H1 (cell line): ENCODE data around the gene PAK2. TPM values are rescaled to one million over a fixed set of nuclear protein-coding genes. Genes with fewer than 3 reads are reported as not detected.

ENCODE experiments used
- CHD7 ChIP-seq: fragments of 300-600 bp; sonication (generic); IDR thresholded peaks from 2 replicates; pipeline ENCODE4 v1.7.1; 2012; ENCODE audit warnings: low read length, moderate library complexity, mild to moderate bottlenecking, inconsistent platforms; ENCODE audit not compliant: insufficient replicate concordance
- RBBP5 ChIP-seq: IDR thresholded peaks from 2 replicates; pipeline ENCODE4 v1.7.1; 2012; ENCODE audit warnings: low read depth, mild to moderate bottlenecking, inconsistent platforms, low read length, moderate library complexity, borderline replicate concordance
- polyA plus RNA-seq, 7 experiments: library from polyadenylated mRNA; depleted of rRNA in 3 of 7; stranded (reverse) in 5 of 7; unstranded in 2 of 7; fragments of >200 nt in 5 of 7; fragments of 200-250 nt in 2 of 7; gene quantifications; 1 replicate in 5 of 7; 2 replicates in 1 of 7; 4 replicates in 1 of 7; pipeline versions ENCODE4 v1.2.1 to v1.2.3, GENCODE V29; 2011 to 2013; ENCODE audit warnings: missing spikeins in 2 of 7, mixed read lengths in 2 of 7
- total RNA-seq: library from RNA; stranded (reverse); fragmentation: NEBNext Ultra II Directional; extraction: Animal tissue kit (Norgen Biotek cat#: 25700); gene quantifications from 2 replicates; pipeline ENCODE4 v1.2.1, GENCODE V29; 2021

PAK2 gene
- total and polyA plus RNA-seq, 2 of the 8 experiments (the other 6 are each of a cell fraction or from before 2014, with no cell fraction given) = 13.1 to 60.5 TPM

- TF ChIP-seq CHD7 = no peak
- TF ChIP-seq RBBP5 = no peak
Measured at GRCh38 chr3:196782511-196782910, 42.9 kb downstream of the PAK2 start (continued).
